T-cell (primary cell): ENCODE data around the gene LRIG3. TPM values are rescaled to one million over a fixed set of nuclear protein-coding genes. Genes with fewer than 3 reads are reported as not detected.

Experiments
- ATAC-seq, 4 experiments: fragments of 200-7000 bp in 3 of 4; fragments of 150-1000 bp in 1 of 4; cut with Tn5 transposase; replicated peaks in 1 of 4; 1 replicate in 3 of 4; 2 replicates in 1 of 4; pipeline ENCODE4 v1.10.0; 2021; ENCODE audit warnings: moderate library complexity in 3 of 4, mild to moderate bottlenecking in 2 of 4, moderate number of reproducible peaks in 1 of 4
- CTCF ChIA-PET, 2 donors: fragments of 300-600 bp; sonication (Branson Sonifier 250); formaldehyde crosslinking; loops; one replicate each; lab custom pipeline; 2022; ENCODE audit warnings: antibody characterized with exemption in 2 of 2; lab: Charles Lee
- POLR2A ChIA-PET, 2 donors: fragments of 300-600 bp; sonication (Branson Sonifier 250); formaldehyde crosslinking; loops; one replicate each; lab custom pipeline; 2022; ENCODE audit warnings: antibody characterized with exemption in 2 of 2; lab: Charles Lee
- DNase-seq, 35 experiments: peaks; one replicate each; pipeline versions ENCODE4 v3.0.0 to v3.0.0-alpha.2; 2013 to 2023
- H3K27ac ChIP-seq: one replicate; pipeline ENCODE4 v1.5.1; 2013; ENCODE audit warnings: low read length
- H3K27me3 ChIP-seq, 2 experiments: replicated peaks in 1 of 2; 1 replicate in 1 of 2; 2 replicates in 1 of 2; pipeline versions ENCODE4 v1.6.1 to v1.7.0; 2013; ENCODE audit warnings: low read length in 1 of 2, mixed read lengths in 1 of 2; ENCODE audit not compliant: control insufficient read depth in 2 of 2, insufficient read depth in 2 of 2; ENCODE audit errors: extremely low read depth in 1 of 2
- H3K36me3 ChIP-seq, 2 donors: 1 replicate in 1 of 2; 2 replicates in 1 of 2; pipeline versions ENCODE4 v1.6.1 to v1.7.0; 2013; ENCODE audit warnings: low read length in 1 of 2; ENCODE audit not compliant: control insufficient read depth in 2 of 2, insufficient read depth in 1 of 2; ENCODE audit errors: extremely low read depth in 1 of 2
- H3K4me1 ChIP-seq, 2 experiments: 1 replicate in 1 of 2; 2 replicates in 1 of 2; pipeline versions ENCODE4 v1.6.1 to v1.7.0; 2013; ENCODE audit warnings: low read length in 2 of 2, mixed read lengths in 1 of 2; ENCODE audit not compliant: insufficient read depth in 2 of 2, control insufficient read depth in 1 of 2; ENCODE audit errors: extremely low read depth in 1 of 2
- H3K4me3 ChIP-seq, 2 donors: 1 replicate in 1 of 2; 2 replicates in 1 of 2; pipeline versions ENCODE4 v1.5.1 to v1.7.0; 2013; ENCODE audit warnings: mild to moderate bottlenecking in 2 of 2, low read length in 1 of 2, moderate library complexity in 1 of 2; ENCODE audit not compliant: control insufficient read depth in 1 of 2; ENCODE audit errors: extremely low read depth in 1 of 2
- H3K9me3 ChIP-seq: 2 replicates; pipeline ENCODE4 v1.7.0; 2013
- H3K27ac Mint-ChIP-seq, 2 donors: one replicate each; pipeline ENCODE4 v1.8.0; 2020 to 2021; ENCODE audit warnings: mild to moderate bottlenecking in 2 of 2, mixed read lengths in 2 of 2
- H3K27me3 Mint-ChIP-seq, 2 donors: one replicate each; pipeline ENCODE4 v1.8.0; 2021 to 2022; ENCODE audit warnings: mixed read lengths in 2 of 2
- H3K36me3 Mint-ChIP-seq: one replicate; pipeline ENCODE4 v1.8.0; 2021; ENCODE audit warnings: mixed read lengths
- H3K4me1 Mint-ChIP-seq, 3 donors: one replicate each; pipeline ENCODE4 v1.8.0; 2020 to 2022; ENCODE audit warnings: mixed read lengths in 3 of 3, mild to moderate bottlenecking in 1 of 3
- H3K4me3 Mint-ChIP-seq, 3 donors: one replicate each; pipeline ENCODE4 v1.8.0; 2020 to 2022; ENCODE audit warnings: mild to moderate bottlenecking in 3 of 3, mixed read lengths in 3 of 3, moderate library complexity in 3 of 3
- H3K9me3 Mint-ChIP-seq, 3 donors: one replicate each; pipeline ENCODE4 v1.8.0; 2020 to 2022; ENCODE audit warnings: mixed read lengths in 3 of 3
- WGBS: methylation state at CpG from one replicate; pipeline ENCODE4 v1.1.5; 2013; ENCODE audit warnings: missing lambda C conversion rate; ENCODE audit not compliant: insufficient coverage; 5-methylcytosine and 5-hydroxymethylcytosine counted together
- total RNA-seq, 35 experiments: library from RNA in 6 of 35; stranded (reverse) in 6 of 35; fragments of 120-200 nt in 1 of 35; gene quantifications; one replicate each; pipeline versions ENCODE4 v1.2.1 to v1.2.4 and lab custom pipeline; 2013 to 2026

Gene LRIG3
- total RNA-seq, 5 donors from 2014 or later (not counting 1 experiment from before 2014, with no cell fraction given) = 0.09 to 0.13 (median 0.12) TPM; not detected in 2

DNA sequence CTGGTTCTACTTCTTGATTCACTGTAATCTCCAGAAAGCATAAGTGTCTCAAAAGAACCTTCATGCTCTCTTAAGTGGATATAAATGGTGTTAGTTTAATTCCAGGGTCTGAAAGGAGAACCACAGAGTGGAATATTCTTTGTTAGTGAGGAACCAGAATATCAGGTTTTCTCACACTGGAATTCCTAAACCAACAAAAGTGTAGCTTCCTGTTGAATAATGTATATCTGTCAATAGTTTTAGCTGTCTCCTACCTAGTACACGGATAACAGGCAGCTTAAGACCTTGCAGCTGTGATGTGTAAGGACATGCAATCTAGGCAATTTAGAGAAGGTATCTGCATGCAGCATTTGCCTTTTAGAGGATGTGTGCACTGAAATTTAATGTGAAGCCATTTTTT lies 24.0 kb downstream of the LRIG3 start:
- Mint-ChIP-seq H3K36me3 (no peaks in the 10 kb centered on the region), H3K27ac (no peak overlapping the region), H3K27me3 (no peaks in the 10 kb centered on the region), H3K4me1 (no peaks in the 10 kb centered on the region), H3K9me3 (peaks cover 2 to 11% (median 3%) of the 10 kb centered on the region in 3 donors), H3K4me3 (no peak overlapping the region)
- DNase-seq (no peak), ATAC-seq (no peak)
- POLR2A ChIA-PET = no interaction called here
- no CpG with 5 or more reads among the region's 1 CpG for WGBS
- no peaks in the 10 kb centered on the region for H3K4me1 ChIP-seq
- no peaks in the 10 kb centered on the region for H3K27me3 ChIP-seq
- CTCF ChIA-PET = no interaction called here
- no peak overlapping the region for H3K27ac ChIP-seq
- H3K9me3 ChIP-seq = no peaks in the 10 kb centered on the region
- no peak overlapping the region for H3K4me3 ChIP-seq
- H3K36me3 ChIP-seq = no peaks in the 10 kb centered on the region

DNA sequence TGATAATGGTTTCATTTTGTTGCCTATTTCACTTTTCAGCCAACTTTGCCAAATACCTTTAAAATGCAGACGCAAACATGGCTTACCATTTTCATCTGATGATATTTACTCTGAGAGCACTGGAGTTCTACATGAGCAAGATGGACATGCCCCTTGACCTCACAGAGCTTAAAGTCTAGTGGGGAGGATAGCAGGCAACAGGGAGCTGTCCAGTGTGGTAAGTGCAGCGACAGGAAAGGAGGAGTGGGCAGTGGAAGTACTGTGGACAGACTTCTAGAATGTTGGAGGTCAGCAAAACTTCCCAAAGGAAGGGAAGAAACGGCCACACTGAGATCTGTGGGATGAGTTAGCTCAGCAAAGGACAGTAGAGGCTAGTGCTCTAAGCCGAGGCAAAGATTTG lies 25.3 kb downstream of the LRIG3 start:
- ATAC-seq (no peak), DNase-seq (no peak)
- POLR2A ChIA-PET = interaction anchor here in 1 of 2 donors (1.0 kb wide), 1 partner anchor 10 kb away, joined by 5 read pairs; no protein-coding TSS in a partner anchor
- CTCF ChIA-PET = no interaction called here
- H3K27me3 ChIP-seq = no peaks in the 10 kb centered on the region
- H3K27ac ChIP-seq = no peak overlapping the region
- WGBS = 70% methylated on average over 3 of the region's 4 CpGs
- Mint-ChIP-seq H3K27ac (no peak overlapping the region), H3K4me3 (no peak overlapping the region), H3K27me3 (no peaks in the 10 kb centered on the region), H3K9me3 (peaks cover 2 to 11% (median 3%) of the 10 kb centered on the region in 3 donors), H3K4me1 (no peaks in the 10 kb centered on the region), H3K36me3 (no peaks in the 10 kb centered on the region)
- H3K4me3 ChIP-seq = no peak overlapping the region
- H3K4me1 ChIP-seq = no peaks in the 10 kb centered on the region
- no peaks in the 10 kb centered on the region for H3K36me3 ChIP-seq
- H3K9me3 ChIP-seq = no peaks in the 10 kb centered on the region

DNA sequence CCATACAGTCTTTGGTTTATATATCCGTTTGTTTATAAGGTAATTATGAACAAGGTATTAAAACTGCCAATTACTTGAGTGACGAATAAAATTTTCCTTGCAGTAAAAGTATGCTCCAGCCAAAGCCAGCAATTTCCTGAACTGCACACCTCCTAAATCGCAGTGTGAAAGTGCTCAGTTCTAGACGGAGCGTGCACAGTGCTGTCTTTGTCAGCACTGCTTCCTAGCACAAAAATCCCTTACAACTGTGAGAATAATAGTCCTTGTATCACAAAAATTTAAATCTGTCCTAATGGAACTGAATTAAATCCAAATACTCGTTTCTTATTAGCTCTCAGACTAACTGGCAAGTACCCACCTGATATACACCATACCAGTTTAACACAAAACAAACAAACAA lies 26.3 kb downstream of the LRIG3 start:
- H3K27me3 Mint-ChIP-seq = no peaks in the 10 kb centered on the region
- DNase-seq = no peak
- no peak for ATAC-seq
- H3K27me3 ChIP-seq = no peaks in the 10 kb centered on the region
- H3K4me3 ChIP-seq = no peak overlapping the region
- no peak overlapping the region for H3K27ac Mint-ChIP-seq
- no peaks in the 10 kb centered on the region for H3K36me3 ChIP-seq
- no peak overlapping the region for H3K27ac ChIP-seq
- H3K4me1 ChIP-seq = no peaks in the 10 kb centered on the region
- ChIA-PET CTCF (no interaction called here), POLR2A (no interaction called here)
- no peaks in the 10 kb centered on the region for H3K36me3 Mint-ChIP-seq
- peaks cover 2 to 11% (median 3%) of the 10 kb centered on the region in 3 donors for H3K9me3 Mint-ChIP-seq
- H3K4me1 Mint-ChIP-seq = no peaks in the 10 kb centered on the region
- H3K4me3 Mint-ChIP-seq = no peak overlapping the region
- WGBS = 91% methylated on average over 4 of the region's 6 CpGs
- no peaks in the 10 kb centered on the region for H3K9me3 ChIP-seq

DNA sequence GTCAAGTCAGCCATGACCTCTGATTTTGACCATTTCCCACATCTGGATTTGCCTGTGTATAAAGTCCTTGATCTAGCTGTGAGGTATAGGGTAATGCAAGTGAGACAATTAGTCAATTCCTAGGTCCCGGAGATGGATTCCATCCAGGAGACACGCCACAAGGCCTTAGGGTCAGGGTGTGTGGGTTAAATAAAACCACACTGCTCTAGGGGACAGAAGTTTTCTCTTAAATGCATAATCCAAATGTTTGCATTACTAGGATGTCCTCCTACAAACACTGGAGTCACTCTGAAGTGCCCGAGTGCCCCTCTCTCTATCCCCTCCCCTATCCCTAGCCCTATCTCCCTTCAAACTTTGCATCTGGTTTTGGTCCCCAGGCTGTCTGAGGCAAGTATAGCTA lies 26.8 kb downstream of the LRIG3 start:
- Mint-ChIP-seq H3K9me3 (peaks cover 2 to 11% (median 3%) of the 10 kb centered on the region in 3 donors), H3K4me1 (no peaks in the 10 kb centered on the region), H3K36me3 (no peaks in the 10 kb centered on the region), H3K27ac (no peak overlapping the region), H3K27me3 (no peaks in the 10 kb centered on the region), H3K4me3 (no peak overlapping the region)
- no peak for ATAC-seq
- no peaks in the 10 kb centered on the region for H3K27me3 ChIP-seq
- H3K4me3 ChIP-seq = no peak overlapping the region
- no peaks in the 10 kb centered on the region for H3K4me1 ChIP-seq
- ChIA-PET CTCF (no interaction called here), POLR2A (no interaction called here)
- WGBS = 86% methylated on average over 1 of the region's 3 CpGs
- no peaks in the 10 kb centered on the region for H3K36me3 ChIP-seq
- no peak overlapping the region for H3K27ac ChIP-seq
- no peak for DNase-seq
- no peaks in the 10 kb centered on the region for H3K9me3 ChIP-seq

DNA sequence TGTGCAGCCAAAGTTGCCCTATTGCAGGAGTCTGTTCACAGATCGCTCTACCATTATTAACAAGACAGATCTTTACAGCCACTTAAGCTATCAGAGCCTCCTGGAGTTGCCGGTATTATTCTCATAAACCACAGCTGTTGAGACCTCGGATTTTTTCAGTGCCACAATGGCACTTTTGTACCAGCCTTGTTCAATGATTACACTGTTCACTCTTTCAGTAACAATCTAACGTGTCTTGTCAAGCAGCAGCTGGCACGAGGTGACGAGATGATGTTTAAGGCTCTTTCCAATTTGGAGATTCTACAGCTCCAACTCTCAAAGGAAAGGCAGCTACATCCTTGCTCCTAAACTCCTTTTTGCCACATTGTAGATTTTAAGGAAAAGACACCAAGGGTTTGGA lies 30.7 kb downstream of the LRIG3 start:
- no peak overlapping the region for H3K4me3 Mint-ChIP-seq
- Histone ChIP-seq H3K27ac (no peak overlapping the region), H3K9me3 (no peaks in the 10 kb centered on the region), H3K4me1 (no peaks in the 10 kb centered on the region), H3K36me3 (no peaks in the 10 kb centered on the region), H3K27me3 (no peaks in the 10 kb centered on the region), H3K4me3 (no peak overlapping the region)
- no peaks in the 10 kb centered on the region for H3K4me1 Mint-ChIP-seq
- WGBS = 76% methylated on average over 3 of the region's 6 CpGs
- H3K9me3 Mint-ChIP-seq = peaks cover 0 to 2% (median 0%) of the 10 kb centered on the region in 3 donors
- no peaks in the 10 kb centered on the region for H3K36me3 Mint-ChIP-seq
- ChIA-PET POLR2A (no interaction called here), CTCF (no interaction called here)
- H3K27ac Mint-ChIP-seq = no peak overlapping the region
- no peaks in the 10 kb centered on the region for H3K27me3 Mint-ChIP-seq
- ATAC-seq = no peak
- no peak for DNase-seq

DNA sequence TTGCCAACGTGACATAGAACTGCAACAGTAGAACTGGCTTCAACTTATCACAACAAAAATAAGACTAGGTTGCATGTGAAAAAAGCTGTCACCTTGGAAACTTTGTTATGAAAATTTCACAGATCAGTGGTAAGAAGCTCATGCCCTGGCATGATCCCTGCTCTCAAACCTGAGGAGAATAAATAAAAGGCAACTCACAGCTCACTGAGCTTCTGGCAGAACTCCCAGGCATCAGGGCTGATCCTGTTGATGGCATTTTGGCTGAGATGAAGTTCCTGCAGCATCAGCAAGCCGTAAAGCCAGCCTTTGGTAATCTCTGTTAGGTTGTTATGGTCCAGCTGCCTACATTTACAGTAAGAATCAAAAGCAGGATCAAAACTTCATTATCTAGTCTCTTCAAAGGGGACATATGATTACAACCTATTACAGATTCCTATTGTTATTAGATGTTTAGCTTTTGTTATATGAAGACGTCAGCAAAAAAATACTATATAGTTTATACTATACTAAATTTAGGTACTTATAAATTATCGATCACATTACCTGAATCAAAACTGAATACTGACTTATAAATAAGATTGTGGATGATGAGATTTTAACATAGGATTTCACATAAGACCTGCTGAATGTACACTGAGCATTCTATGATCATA lies 32.0 kb downstream of the LRIG3 start:
- H3K9me3 Mint-ChIP-seq = peaks cover 0 to 4% (median 2%) of the 10 kb centered on the region in 3 donors
- H3K27me3 Mint-ChIP-seq = no peaks in the 10 kb centered on the region
- H3K27ac Mint-ChIP-seq = no peak overlapping the region
- H3K27ac ChIP-seq = no peak overlapping the region
- no peaks in the 10 kb centered on the region for H3K4me1 Mint-ChIP-seq
- H3K4me3 Mint-ChIP-seq = no peak overlapping the region
- ChIA-PET CTCF (no interaction called here), POLR2A (no interaction called here)
- H3K4me1 ChIP-seq = no peaks in the 10 kb centered on the region
- H3K27me3 ChIP-seq = no peaks in the 10 kb centered on the region
- ATAC-seq (no peak), DNase-seq (no peak)
- no CpG with 5 or more reads among the region's 4 CpGs for WGBS
- no peaks in the 10 kb centered on the region for H3K9me3 ChIP-seq
- H3K36me3 ChIP-seq = no peaks in the 10 kb centered on the region
- H3K36me3 Mint-ChIP-seq = no peaks in the 10 kb centered on the region
- H3K4me3 ChIP-seq = no peak overlapping the region
